Mammary epithelial cell (primary cell): ENCODE results near the gene DPM2.

Source experiments
- EZH2 ChIP-seq: IDR thresholded peaks from 2 replicates; pipeline ENCODE4 v1.6.1; 2012; ENCODE audit warnings: low read length, inconsistent platforms, borderline replicate concordance
- TF ChIP-seq, protein P1 (sequence below), 2 donors: IDR thresholded peaks in 1 of 2; conservative IDR thresholded peaks in 1 of 2; 2 replicates each; pipeline ENCODE4 v1.5.1; 2011 to 2012; ENCODE audit warnings: inconsistent platforms in 2 of 2, low read length in 2 of 2, mild to moderate bottlenecking in 2 of 2, control low read depth in 1 of 2, low read depth in 1 of 2; ENCODE audit not compliant: insufficient read depth in 1 of 2; ENCODE audit errors: extremely low read depth in 1 of 2

DNA sequence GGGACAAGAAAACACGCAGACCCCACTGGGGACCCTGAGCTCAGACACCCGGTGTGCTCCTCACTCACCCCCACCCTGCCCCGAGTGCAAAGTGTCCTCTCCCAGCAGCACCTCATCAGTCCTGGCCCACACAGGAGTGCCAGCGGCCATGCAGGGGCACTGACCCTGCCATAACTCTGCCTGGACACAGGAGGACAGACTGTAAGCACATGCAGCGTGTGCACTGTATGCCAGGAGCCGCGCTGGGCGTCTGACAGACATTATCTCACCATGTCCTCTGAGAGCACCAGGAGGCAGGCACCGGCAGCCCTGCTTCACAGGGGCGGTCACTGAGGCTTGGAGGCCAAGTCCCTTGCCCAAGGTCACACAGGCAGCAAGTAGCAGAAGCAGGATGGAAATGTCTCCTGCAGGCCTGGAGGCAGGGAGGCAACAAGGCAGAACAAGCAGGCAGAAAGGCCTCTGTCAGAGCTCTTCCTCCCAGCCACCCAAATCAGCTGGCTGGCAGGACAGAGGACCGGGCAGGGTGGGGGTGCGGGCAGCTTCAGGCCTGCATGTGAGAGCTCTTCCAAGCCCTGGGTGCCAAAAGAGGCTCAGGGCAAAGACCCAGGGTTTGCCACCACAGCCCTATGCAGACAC lies 34.7 kb upstream of the DPM2 start:
- TF ChIP-seq, protein P1, sequence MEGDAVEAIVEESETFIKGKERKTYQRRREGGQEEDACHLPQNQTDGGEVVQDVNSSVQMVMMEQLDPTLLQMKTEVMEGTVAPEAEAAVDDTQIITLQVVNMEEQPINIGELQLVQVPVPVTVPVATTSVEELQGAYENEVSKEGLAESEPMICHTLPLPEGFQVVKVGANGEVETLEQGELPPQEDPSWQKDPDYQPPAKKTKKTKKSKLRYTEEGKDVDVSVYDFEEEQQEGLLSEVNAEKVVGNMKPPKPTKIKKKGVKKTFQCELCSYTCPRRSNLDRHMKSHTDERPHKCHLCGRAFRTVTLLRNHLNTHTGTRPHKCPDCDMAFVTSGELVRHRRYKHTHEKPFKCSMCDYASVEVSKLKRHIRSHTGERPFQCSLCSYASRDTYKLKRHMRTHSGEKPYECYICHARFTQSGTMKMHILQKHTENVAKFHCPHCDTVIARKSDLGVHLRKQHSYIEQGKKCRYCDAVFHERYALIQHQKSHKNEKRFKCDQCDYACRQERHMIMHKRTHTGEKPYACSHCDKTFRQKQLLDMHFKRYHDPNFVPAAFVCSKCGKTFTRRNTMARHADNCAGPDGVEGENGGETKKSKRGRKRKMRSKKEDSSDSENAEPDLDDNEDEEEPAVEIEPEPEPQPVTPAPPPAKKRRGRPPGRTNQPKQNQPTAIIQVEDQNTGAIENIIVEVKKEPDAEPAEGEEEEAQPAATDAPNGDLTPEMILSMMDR (conservative IDR thresholded peaks at IDR 0.05 in 1 of 2, IDR thresholded peaks at IDR 0.05 in 1 of 2; ENCODE audit: extremely low read depth in 1 of 2, insufficient read depth in 1 of 2, low read depth in 1 of 2, low read length in 2 of 2) = no peak
- TF ChIP-seq EZH2 = no peak
